ENCODE measurements around the gene ANKRD36.
"Not testable (repeated sequence)": the region's sequence is repeated elsewhere in the genome, so short reads cannot be mapped to it uniquely, and the experiment has no call there.

The ANKRD36 gene

DNA sequence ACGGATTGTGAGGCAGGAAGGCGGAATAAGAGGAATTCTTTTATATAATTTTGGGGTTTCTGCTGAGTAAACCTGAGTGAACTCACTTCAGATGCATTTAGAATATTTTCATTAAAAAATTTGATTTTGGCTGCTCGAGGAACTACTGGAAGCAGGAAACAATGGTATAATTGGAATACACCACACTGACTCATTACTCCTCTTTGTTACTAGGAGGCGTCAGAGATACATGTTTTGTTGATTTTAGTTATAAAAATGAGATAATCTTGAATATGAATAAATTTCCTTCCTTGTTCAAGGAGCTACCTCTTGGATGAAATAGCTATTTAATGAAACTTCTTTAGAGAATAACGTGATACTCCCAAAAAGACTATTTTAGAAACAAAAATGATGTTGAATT is 97.4 kb downstream of the ANKRD36 start:
- FAIRE-seq (peak; percentile 60), DNase-seq (ENCODE audit: insufficient read length, low spot score) (no peak)

GRCh38 chr2:97215025-97215424 is 102.1 kb downstream of the ANKRD36 start:
- not testable (repeated sequence) for FAIRE-seq; DNase-seq (ENCODE audit: insufficient read length, low spot score)

More for the DNA sequence above, 97.4 kb downstream of the ANKRD36 start:
- TF ChIP-seq POLR2A (IDR thresholded peaks at IDR 0.05; ENCODE audit: low read depth, low read length): no peak

GRCh38 chr2:97230848-97231585 is 118.1 kb downstream of the ANKRD36 start:
- not testable (repeated sequence) for DNase-seq (ENCODE audit: insufficient read length, low spot score); FAIRE-seq

DNA sequence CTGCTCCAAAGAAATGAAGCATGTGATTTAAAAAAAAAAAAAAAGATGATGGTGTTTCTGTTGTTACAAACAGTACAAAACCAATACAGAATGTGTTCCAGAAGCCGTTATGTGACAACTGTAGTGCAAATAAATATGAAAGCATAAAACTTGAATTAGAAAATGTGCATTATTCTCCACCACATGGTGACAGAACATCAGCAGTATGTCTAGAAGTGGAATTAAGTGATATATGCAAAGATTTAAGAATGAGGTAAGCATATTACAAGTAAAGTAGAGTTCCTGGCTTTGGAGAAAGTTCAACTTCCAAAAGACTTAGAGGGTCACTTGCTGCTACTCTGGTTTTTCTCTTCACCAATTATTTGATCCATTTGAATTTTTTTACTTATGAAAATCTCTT is 120.0 kb downstream of the ANKRD36 start:
- DNase-seq (ENCODE audit: insufficient read length, low spot score); FAIRE-seq: not testable (repeated sequence)

DNA sequence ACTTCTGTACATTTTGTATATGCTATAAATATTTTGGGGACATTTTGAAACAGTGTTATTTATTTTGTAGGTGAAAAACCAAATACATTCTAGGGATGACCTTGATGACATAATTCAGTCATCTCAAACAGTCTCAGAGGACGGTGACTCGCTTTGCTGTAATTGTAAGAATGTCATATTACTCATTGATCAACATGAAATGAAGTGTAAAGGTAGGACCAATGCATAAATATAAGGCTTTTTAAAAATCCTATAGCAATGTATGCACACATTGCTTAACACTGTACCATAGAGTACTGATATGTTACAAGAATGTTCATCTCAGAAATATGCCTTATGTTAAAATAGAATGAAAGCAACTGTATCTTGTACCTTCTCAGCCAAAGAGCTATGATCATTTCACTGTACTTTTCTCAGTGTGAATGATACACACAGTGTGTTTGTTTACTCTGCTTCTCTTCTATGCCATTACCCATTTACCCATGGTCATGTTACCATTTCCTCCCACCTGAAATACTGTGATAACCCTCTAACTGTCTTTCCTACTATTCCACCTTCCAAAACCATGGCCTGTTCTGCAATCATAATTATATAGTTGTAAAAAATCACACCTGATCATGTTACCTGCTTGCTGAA is 120.8 kb downstream of the ANKRD36 start:
- FAIRE-seq: peak; percentile 79
- DNase-seq (ENCODE audit: insufficient read length, low spot score): not testable (repeated sequence)

- not testable (repeated sequence) for DNase-seq (ENCODE audit: insufficient read length, low spot score); FAIRE-seq
Observed at GRCh38 chr2:97261192-97261591, 148.2 kb downstream of the ANKRD36 start.

DNA sequence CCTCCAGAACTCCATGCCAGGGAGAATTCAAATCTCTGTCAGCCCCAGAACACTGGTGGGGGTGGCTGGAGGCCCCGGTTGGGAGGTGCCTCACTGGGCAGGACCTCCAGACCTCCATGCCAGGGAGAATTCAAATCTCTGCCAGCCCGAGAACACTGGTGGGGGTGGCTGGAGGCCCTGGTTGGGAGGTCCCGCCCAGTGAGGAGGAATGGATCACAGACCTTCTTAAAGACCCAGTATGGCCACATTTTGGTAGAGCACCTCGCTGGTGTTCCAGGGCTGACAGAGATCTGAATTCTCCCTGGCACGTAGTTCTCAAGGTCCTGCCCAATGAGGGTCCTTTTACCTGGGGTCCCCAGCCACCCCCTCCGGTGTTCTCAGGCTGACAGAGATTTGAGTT is 153.5 kb downstream of the ANKRD36 start:
- not testable (repeated sequence) for DNase-seq (ENCODE audit: insufficient read length, low spot score); FAIRE-seq

GRCh38 chr2:97267411-97268074 is 154.6 kb downstream of the ANKRD36 start:
- FAIRE-seq (no peak), DNase-seq (ENCODE audit: insufficient read length, low spot score) (no peak)
- no peak for TF ChIP-seq POLR2A (IDR thresholded peaks at IDR 0.05; ENCODE audit: low read depth, low read length)

- DNase-seq (ENCODE audit: insufficient read length, low spot score); FAIRE-seq: not testable (repeated sequence)
Observed at GRCh38 chr2:97268075-97268591, 155.2 kb downstream of the ANKRD36 start.

- not testable (repeated sequence) for DNase-seq (ENCODE audit: insufficient read length, low spot score); FAIRE-seq
Observed at GRCh38 chr2:97276232-97276798, 163.4 kb downstream of the ANKRD36 start.

- not testable (repeated sequence) for DNase-seq (ENCODE audit: insufficient read length, low spot score); FAIRE-seq
Observed at GRCh38 chr2:97285187-97285586, 172.2 kb downstream of the ANKRD36 start.

GRCh38 chr2:97293687-97294086 is 180.7 kb downstream of the ANKRD36 start:
- FAIRE-seq; DNase-seq (ENCODE audit: insufficient read length, low spot score): not testable (repeated sequence)

All from H54 (cell line).